ENCODE measurements around the gene LBR.
"Not testable (repeated sequence)": the region's sequence is repeated elsewhere in the genome, so short reads cannot be mapped to it uniquely, and the experiment has no call there.

LBR gene

DNA sequence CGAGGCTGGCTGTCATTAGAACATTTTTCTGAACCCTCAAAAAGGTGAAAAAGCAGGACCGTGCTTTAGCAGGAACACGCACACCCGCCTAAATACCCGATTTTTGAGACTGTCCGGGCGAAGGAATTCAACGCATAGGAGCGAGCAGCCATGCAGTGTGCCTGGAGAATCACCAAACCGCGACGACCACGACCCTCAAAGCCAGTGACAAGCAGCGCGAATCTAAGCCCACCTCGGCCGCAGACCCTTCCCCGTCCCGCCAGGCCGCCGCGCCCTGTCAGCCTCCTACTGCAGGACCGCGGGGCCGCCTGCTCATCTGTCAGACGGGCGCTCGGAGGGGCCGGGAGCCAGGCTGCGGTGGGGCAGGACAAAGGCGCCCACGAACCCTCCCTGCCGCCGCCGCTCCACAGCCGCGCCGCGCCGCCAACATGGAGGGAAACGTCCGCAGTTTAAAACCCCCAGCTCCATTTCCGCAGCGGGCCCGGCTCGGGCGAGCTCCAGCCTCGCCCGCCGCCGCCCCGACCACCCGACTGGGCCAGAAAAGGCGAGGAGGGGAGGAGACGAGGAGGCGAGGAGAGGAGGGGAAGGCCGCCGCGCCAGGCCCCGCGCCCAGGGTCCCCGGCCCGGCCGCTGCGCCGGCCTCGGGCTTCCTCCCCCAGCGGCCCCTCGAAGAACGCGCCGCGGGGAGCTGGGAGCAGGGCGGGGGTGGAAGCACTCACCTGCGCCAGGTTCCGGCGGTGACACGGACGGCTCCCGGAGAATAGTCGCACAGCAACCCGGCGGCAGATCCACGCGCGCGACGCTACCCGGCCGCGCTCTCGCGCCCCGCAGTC, at the start of gene LBR:
TSS of gene LBR (minus strand) at position 804 of the 833 bp plus-strand sequence. CDS start 3,963 bp downstream, outside the sequence.
- DNase-seq = no peak

DNA sequence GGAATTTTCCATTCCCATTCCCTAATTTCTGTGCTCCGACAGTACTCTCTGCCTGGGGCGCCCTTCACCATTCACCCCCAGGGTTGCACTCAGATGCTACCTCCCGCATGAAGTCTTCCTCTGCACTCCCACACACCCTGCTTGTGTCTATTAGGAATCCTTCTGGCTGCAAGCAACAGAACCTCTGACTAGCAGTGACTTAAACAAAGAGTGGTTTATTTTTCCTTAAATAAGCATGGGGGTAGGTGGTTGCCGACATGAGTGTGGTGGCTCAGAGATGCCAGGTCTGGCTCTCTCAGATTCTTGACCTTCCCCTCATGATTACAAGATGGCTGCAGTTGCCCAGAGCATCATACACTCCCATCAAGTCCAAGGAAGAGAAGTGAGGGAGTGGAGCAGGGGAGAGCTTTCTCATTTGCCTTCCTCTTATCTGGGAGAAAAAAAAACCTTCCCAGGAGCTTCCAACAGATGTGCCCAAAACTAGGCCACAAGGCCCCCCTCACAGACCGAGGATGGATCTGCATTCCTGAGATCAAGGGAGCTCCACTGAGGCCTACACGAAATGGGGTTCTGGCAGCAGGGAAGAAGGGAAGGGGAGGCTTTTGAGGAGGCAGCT, 49.6 kb upstream of the LBR start:
- no peak for DNase-seq

DNA sequence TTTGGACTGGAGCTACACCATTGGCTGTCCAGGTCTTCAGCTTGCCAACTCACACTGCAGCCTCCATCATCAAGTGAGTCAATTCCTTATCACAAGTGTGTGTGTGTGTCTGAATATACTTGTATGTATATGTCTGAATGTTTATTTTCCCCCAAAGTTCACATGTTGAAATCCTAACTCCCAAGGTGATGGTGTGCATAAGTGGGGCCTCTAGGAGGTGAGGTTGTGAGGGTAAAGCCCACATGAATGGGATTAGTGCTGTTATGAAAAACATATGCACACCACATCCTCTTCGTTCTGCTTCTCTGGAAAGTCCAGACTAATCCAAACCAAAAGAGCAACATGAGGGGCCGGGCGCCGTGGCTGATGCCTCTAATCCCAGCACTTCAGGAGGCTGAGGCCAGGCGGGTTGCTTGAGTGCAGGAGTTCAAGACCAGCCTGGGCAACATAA, 48.7 kb upstream of the LBR start:
- no peak for DNase-seq

DNA sequence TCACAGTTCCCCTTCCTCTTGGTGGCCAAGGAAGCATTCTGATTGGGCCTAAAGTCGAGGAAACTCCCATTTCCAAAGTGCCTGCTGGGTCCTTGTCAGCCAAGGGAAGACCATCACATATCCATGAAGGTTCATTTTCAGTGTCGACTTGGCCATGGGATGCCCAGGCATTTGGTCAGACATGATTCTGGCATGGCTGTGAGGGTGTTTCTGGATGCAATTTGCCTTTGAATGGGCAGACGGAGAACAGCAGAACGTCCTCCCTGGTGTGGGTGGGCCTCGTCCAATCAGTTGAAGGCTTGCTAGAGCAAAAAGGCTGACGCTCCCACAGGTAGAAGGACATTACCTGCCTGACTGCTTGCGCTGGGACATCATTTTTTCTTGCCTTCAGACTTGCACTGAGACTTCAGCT, 48.3 kb upstream of the LBR start:
- DNase-seq = no peak

DNA sequence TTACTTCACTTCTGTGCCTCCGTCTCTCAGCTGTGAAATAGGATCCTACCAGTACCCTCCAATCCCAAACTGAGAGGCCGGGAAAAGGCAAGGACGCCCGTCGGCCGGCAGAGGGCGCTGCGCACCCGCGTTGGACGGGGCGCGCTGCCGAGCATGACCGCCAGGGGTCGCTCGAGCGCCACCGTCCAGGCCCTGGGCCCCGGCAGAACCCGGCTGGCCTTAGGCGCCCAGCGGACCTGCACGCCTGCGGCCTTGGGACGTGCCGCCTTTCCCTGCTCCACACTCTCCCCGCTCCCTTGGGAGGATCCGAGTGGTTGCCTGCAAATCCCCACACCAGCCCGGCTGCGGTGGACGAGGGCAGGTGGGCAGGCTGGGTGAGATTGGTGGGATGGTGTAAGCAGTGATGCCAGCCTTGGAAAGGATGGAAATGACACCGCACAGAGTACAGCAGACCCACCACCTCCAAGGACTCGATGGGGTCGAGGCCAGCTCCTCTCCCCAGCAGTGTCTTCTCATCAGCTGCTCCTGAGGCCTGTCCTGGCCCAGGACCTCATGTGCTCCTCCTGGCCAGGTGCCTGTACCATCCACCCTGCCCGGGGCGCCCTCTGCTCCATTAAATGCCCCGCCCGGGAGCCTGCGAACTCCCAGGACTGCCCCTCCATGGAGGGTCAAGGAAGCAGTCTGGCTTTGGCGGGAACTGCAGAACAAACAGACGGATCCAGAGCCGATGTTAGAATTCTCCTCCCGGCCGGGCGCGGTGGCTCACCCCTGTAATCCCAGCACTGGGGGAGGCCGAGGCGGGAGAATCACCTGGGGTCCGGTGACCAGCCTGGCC, 47.4 kb upstream of the LBR start:
- peak; percentile 50 for DNase-seq

DNA sequence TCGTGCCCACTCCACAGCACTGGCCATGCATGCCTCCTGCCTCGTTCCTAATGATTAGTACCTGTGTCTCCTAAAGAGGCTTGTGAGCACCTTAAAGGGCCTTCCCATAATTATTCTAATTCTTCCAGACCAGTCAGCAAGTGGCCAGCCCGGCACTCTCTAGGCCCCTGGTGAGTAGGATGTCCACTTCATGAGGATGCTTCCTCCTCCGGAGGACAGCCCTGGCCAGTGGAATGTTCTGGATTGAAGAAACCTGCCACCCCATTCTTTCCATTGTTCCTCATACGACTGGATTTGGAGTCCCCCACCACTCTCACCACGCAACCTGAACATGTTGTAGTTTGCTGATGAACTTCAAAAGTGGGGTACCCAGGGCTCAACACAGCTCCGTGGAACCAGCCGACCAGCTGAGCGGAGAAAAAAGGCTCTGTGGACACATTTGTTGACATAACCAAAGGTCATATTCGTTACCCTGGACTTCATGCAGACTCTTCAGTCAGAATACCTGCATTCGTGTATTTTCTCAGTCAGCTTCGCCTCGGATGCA, 46.7 kb upstream of the LBR start:
- no peak for DNase-seq

DNA sequence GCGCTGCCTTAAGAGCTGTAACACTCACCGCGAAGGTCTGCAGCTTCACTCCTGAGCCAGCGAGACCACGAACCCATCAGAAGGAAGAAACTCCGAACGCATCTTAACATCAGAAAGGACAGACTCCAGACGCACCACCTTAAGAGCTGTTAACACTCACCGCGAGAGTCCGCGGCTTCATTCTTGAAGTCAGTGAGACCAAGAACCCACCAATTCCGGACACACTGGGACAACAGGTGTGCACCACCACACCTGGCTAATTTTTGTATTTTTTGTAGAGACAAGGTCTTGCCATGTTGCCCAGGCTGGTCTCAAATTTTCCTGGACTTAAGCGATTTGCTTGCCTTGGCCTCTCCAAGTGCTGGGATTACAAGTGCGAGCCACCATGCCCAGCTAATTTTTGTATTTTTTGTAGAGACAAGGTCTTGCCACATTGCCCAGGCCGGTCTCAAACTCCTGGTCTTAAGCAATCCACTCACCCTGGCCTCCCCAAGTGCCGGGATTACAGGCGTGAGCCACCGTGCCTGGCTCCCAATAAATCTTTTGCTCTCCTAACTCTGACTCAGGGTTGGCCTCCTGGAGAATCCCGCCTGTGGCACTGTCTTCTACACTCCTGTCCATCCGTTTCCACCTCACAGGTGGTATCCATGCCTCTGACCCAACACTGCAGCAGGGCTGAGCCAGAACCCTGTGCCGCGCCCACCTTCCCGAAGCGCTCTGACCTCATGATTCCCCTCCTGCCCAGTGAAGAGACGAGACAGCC, 46.0 kb upstream of the LBR start:
- DNase-seq = not testable (repeated sequence)

DNA sequence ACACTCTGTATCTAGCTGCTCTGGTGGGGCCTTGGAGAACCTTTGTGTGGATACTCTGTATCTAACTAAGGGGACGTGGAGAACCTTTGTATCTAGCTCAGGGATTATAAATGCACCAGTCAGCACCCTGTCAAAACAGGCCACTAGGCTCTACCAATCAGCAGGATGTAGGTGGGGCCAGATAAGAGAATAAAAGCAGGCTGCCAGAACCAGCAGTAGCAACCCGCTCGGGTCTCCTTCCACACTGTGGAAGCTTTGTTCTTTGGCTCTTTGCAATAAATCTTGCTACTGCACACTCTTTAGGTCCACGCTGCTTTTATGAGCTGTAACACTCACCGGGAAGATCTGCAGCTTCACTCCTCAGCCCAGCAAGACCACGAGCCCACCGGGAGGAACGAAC, 45.4 kb upstream of the LBR start:
- DNase-seq = not testable (repeated sequence)

DNA sequence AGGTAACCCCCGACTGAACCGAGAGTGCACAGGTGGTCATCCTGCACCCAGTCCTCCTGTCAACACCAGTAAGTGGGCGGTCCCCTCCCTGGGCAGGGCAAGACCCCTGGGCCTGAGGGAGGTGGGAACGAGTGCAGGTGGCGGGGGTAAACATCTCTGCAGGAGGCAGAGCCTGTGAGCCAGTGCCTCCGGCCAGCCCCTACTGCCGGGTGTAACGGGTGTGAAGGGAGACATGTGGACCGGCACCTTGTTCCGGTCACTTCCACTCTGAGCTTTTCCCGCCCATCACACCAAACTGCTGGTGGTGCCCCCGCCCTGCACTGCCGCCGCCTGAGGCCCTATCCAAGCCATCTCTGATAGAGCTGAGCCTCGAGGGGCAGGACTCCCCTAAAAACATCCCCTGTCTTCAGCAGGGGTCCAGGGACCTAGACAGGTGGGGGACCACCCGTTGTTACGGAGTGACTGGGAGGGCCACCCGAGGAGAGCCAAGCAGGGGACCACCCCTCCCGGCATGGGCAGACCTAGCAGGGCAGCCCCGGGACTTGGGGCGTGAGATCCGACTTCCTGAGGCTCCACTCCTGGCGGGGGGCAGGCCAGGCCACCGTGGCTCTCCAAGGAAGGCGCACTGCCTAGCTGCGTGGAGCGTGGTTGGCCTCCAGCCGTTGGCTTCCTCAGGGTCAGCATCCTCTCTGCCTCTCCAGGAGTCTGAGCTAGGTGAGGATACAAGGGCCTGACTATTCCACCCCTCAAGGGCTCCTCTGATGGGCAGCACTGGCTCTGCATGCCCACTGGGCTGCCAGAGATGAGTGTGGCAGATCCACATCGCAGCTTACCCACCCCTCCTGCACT, 43.8 kb upstream of the LBR start:
- no peak for DNase-seq

DNA sequence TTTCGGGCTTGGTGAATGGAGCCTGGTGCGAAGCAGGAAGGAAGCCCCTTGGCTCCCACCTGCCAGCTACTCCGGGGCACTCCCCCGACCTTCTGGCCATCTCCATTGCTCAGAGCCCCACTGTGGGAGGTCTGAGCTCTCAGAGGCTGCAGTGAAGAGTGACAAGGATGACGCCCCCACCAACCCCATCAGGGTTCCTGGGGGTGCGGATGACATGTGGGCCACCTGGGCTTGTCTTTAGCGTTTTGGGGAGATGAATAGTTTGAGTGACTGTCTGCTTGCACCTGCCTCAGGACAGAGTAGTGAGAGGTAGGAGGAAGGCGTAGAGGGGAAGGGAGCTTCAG, 43.2 kb upstream of the LBR start:
- DNase-seq = no peak

DNA sequence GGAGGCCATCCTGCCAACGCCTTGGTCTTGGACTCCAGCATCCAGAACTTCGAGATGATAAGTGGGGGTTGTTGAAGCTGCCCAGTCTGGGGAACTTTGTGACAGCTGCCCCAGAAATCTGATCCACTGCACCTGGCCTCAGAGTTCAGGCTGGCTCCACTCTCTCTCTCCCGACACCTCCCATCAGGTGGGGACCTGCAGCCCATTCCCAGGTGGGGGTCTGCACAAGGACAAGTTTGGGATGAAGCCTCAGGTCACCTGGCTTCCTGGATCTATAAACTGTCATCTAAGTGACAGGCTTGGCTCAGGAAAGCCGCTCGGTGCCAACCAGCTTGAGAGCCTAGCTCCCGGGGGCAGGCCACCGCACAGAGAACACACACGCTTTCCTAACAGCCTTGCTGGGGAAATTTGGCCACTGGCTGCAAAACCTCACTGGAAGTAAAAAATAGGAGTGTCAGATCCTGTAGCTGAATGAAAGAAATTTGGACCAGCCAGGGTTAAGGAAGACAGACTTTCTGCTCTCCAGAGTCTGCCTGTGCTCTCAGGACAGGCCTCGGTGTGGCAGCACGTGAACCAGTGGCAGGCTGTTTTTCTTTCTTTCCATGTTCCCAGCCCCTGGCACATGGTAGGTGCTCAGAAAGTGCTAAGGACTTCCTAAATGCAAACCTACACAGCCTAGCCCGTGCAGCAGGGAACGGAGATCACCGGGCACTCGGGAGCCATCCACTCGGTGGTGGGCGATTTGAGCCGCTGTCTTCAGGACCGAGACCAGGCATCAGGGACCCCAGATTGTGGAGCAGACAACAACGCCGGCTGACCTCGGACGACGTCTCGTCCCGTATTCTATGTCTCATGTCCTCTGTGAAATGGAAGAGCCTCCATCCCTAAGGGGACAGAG, 42.6 kb upstream of the LBR start:
- no peak for DNase-seq

DNA sequence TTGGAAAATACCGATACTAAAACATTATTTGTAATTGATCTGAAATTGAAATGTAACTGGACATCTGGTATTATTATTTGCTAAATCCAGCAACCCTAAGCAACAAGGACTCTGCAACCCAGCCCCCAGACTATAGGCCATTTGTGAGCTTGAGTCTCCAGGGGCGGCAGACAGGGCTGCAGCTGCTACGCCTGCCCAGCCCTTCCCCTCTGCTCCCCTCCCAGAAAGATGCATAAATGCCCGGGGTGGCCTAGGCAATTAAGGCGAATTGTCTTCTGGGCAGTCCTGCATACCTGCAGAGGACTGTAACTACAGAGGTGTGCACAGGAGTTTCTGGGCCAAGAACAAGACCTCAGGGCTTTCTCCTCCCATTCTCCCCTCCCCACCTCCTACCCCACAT, 41.2 kb upstream of the LBR start:
- DNase-seq = no peak

DNA sequence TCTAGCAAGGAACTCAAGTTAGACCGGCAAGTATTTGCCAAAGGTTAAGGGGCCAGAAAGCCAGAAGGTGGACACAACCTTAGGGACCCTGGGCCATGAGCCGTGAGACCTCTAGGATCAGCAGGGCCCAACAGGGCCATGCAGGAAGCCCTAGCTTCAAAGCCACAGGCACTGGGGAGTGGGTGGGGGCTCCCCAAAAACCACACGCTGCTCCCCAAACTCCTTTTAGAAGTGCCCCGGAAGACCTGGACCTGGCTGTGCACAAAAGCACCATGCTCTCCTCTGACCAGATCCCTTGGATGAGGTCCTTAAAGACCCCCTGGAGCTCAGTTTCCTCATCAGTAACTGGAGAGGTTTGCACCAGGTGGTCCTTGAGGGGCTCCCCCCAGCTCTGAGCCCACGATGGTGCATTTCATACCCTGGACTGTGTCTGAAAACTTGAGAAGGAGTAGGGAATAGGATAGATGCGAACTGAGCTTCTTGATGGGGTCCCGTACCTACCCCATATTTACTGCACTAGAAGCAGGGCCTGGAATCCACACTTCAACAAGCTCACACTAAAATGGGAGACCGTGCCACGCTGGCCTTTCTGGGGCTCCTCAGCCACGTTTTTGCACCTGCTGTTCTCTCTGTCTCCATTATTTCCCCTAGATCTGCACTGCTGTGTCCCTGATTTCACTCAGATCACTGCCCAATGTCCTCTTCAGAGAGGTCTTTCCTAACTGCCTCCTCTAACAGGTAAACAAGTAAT, 40.6 kb upstream of the LBR start:
- DNase-seq = no peak

DNA sequence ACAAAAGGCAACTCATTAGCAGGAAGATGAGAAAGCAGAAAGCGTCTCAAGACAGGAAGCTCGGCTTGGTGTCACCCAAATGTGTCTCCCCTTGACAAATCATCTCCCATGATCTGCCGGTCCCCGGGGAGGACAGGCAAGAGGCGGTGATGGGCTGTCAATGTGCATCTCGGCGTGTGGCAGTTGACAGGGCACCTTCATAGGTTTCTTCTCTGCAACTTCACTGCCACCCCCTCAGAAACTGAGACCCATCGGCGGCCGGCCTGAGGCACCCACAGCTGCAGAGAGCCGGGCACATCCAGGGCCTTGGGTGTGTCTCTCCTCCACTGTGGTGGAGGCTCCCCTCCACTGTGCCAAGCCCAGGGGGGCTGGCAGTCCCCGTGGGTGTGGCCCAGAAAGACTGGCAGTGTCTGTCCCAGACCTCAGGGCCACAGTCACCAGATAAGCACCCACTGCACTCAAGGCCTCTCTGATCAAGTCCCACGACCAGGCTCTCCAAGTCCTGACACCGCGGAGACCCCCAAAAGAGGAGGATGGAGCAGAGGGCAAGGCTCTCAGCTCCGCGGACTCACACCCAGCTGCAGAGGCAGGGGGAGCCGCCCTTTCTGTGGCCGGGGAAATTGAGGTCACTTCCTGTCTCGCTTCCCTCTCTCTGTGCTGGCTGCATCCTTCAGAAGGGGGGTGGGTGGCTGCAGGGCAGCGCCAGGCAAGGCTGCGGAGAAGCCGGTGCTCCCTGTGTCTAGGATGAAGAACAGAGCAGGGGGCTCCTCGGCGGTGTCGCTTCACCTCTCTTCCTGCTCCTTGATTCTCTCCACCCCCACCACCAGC, 39.6 kb upstream of the LBR start:
- DNase-seq = no peak

DNA sequence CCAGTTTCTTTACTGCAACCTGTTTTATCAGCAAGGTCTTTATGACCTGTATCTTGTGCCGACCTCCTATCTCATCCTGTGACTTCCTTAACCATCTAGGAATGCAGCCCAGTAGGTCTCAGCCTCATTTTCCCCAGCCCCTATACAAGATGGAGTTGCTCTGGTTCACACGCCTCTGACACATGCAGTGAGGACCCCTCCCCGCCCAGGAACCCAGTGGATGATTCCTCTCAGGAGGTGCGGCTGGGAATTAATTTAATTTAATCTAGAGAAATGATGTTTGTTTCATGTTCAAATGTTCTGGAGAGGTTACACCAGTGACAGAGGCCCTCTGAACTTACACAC, 39.0 kb upstream of the LBR start:
- no peak for DNase-seq

DNA sequence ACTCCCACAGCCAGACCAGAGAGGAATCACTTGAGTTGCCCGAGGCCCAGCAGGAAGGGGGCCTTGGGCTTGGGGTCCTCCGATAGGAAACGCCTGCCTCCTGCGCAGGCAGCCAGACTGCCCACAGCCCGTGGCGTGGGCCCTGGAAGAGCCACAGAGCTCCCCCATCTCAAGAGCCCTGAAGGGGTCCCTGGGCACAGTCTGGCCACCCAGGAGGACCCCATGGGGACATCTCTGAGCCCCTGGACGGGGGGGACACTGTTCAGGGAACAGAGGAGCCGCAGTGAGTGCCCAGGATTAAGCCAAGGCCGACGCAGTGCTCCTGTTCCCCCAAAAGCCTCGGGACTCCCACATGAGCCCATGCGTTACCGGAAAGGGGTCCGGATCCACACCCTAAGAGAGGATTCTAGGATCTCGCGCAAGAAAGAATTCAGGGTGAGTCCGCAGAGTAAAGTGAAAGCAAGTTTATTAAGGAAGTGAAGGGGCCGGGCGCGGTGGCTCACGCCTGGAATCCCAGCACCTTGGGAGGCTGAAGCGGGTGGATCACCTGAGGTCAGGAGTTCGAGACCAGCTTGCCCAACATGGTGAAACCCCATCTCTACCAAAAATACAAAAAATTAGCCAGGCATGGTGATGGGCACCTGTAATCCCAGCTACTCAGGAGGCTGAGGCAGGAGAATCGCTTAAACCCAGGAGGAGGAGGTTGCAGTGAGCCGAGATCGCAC, 38.1 kb upstream of the LBR start:
- no peak for DNase-seq

DNA sequence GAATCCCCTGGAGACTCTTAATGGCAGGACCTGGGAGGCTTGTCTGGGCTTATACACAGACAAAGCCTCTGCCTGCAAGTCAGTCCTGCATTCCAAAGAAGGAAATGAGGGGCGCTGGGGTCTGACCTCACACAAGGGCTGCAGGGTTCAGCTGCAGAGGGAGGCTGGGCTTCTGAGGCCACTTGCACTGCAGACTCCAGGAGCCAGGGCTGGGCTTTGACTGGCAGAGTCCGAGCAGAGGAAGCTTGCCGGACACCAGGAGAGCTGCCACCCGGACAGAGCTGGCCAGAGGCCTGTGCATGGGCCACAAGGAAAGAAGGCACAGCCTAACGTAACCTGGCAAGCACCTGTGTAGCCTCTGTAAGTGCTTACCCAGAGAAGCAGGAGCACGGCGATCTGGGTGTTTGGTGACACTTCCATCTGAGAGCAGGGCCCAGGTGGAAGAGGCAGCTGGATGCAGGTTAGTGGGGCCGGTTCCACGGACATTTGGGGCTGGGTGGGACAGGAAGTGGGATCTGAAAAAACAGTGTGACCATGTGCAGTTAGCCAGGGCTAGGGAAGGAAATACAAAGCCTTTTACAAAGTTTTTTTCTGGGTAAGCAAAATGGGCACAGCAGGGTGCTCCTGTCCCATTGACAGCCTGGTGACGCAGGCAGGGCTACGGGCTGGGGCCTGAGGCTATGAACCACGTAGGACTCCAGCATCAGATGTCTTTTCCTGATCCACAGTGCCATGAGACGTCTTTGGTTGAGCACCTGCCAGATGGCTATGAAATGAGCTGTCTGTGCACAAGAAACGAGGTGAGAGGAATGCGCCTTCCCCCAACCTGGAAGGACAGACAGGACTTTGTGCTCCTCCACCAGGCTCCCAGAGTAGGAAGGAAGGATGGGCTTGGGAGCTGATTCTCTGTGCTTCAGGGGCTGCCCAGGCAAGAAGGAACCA, 37.3 kb upstream of the LBR start:
- no peak for DNase-seq
